AG04449 (cell line): ENCODE measurements around the gene TNRC6A.
"Not testable (repeated sequence)": the region's sequence is repeated elsewhere in the genome, so short reads cannot be mapped to it uniquely, and the experiment has no call there.

Experiments
- CTCF ChIA-PET: fragments of 350-600 bp; formaldehyde crosslinking; extraction: SDS; loops from one replicate; lab custom pipeline; 2021; ENCODE audit warnings: antibody characterized with exemption; lab: Yijun Ruan, JAX
- POLR2A ChIA-PET: fragments of 400-600, 350-600 bp; formaldehyde crosslinking; extraction: SDS; loops from one replicate; lab custom pipeline; 2020; ENCODE audit warnings: antibody characterized with exemption, inconsistent platforms; lab: Yijun Ruan, JAX
- DNase-seq: peaks from one replicate; pipeline ENCODE4 v3.0.0-alpha.2; 2010; ENCODE audit warnings: low read depth, low spot score
- H3K4me3 ChIP-seq: 2 replicates; pipeline ENCODE4 v1.5.1; 2011; ENCODE audit warnings: low read depth, mild to moderate bottlenecking, control low read depth, low read length
- CTCF ChIP-seq: IDR thresholded peaks from one replicate; pipeline ENCODE4 v1.5.1; 2011; ENCODE audit warnings: mild to moderate bottlenecking, moderate library complexity, low read length, control low read depth, inconsistent platforms; ENCODE audit not compliant: insufficient read depth; ENCODE audit errors: missing control alignments

Gene TNRC6A

GRCh38 chr16:24800586-24800985 lies 71.1 kb downstream of the TNRC6A start:
- no peak overlapping the region for H3K4me3 ChIP-seq
- no peak for TF ChIP-seq CTCF
- no peak for DNase-seq
- ChIA-PET CTCF (interaction anchor here (0.7 to 3.9 kb wide), 8 partner anchors 9 to 286 kb away, joined by 3 to 25 read pairs (median 4); partner anchors contain the start of gene RBBP6), POLR2A (no interaction called here)

DNA sequence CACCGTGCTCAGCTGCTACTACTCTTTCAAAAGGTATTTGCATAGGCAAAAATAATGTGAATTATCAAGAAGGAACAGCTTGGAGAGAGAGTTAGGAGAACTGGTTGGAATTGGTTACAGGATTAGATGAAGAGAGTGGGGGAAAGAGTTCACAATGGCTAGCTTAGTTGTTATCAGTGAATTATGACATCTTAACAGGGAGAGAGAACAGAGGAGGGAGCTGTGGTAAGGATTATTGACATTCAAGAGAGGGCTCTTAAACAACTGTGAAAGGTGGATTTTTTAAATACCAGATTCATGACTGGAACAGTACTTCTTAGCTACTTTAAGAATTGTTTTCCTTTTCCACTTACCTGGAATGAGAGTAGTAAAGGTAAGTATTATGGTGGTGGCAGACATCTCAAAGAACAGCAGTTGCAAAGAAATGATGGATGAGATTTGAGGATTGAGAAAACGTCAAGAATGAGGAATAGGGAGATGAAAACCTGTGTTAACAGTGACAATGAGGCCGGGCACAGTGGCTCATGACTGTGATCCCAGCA lies 72.4 kb downstream of the TNRC6A start:
- CTCF ChIA-PET = interaction anchor here (1.0 to 3.9 kb wide), 3 partner anchors 11 to 287 kb away, joined by 3 to 25 read pairs (median 4); no protein-coding TSS in a partner anchor
- POLR2A ChIA-PET = no interaction called here
- H3K4me3 ChIP-seq = no peak overlapping the region
- no peak for TF ChIP-seq CTCF
- DNase-seq = no peak

DNA sequence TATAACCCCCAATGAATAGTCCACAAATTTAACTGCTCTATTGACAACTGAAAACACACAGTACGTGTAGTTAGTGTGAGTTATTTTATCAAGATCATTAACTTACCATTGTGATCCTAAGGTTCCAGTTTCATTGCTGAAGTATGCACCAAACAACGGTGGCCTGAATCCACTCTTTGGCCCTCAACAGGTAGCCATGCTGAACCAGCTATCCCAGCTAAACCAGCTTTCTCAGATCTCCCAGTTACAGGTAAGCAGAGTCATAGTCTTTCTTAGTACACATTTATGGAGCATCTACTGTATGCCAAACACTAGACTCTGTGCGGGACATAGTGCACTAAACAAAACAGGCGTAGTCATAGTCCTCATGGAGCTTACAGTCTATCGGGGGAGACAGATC lies 76.0 kb downstream of the TNRC6A start:
- ChIA-PET CTCF (interaction anchor here (1.1 kb wide), 1 partner anchor 225 kb away, joined by 5 read pairs; no protein-coding TSS in a partner anchor), POLR2A (no interaction called here)
- TF ChIP-seq CTCF = no peak
- no peak for DNase-seq
- H3K4me3 ChIP-seq = no peak overlapping the region

DNA sequence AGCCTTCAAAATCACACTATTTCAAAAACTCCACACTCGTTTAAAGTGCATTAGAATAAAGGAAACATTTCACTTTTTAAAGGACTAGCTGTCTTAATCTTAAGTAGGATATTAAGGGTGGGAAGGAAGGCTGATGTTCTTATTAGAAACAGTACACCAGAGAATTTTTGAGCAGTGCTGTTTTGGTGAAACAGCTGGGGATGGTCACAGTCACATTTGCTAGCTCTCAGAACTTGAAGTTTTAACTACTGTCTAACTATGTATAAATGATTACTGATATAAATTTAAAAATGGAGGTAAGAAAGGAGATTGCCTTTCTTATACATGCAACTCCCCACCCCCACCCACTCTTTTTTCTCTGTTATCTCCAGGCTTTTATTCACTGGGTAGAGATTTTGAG lies 77.8 kb downstream of the TNRC6A start:
- ChIA-PET POLR2A (no interaction called here), CTCF (interaction anchor here (0.6 to 2.0 kb wide), 5 partner anchors 9 to 418 kb away, joined by 3 to 8 read pairs (median 3); no protein-coding TSS in a partner anchor)
- DNase-seq = no peak
- H3K4me3 ChIP-seq = no peak overlapping the region
- TF ChIP-seq CTCF = no peak

- no peak for DNase-seq
- H3K4me3 ChIP-seq = no peak overlapping the region
- TF ChIP-seq CTCF = no peak
- ChIA-PET CTCF (interaction anchor here (0.9 to 4.3 kb wide), 7 partner anchors 9 to 294 kb away, joined by 3 to 14 read pairs (median 4); no protein-coding TSS in a partner anchor), POLR2A (no interaction called here)
These were observed 81.7 kb downstream of the TNRC6A start for GRCh38 chr16:24810951-24811843.

DNA sequence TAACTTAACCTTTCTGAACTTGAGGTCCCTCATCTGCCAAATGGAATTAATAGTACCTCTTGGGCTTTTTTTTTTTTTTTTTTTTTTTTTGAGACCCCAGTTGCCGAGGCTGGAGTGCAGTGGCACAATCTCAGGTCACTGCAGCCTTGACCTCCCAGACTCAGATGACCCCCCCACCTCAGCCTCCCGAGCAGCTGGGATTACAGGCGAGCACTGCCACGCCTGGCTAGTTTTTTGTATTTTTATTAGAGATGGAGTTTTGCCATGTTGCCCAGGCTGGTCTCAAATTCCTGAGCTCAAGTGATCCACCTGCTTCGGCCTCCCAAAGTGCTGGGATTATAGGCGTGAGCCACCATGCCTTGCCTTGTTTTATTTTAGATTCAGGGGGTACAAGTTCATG lies 83.4 kb downstream of the TNRC6A start:
- POLR2A ChIA-PET = not testable (repeated sequence)

More for the DNA sequence above, 83.4 kb downstream of the TNRC6A start:
- not testable (repeated sequence) for DNase-seq, H3K4me3 ChIP-seq
- CTCF ChIA-PET = interaction anchor here (1.3 to 4.3 kb wide), 3 partner anchors 11 to 234 kb away, joined by 3 to 14 read pairs (median 4); no protein-coding TSS in a partner anchor
